ENCODE results near the gene HECTD4. TPM values are rescaled to one million over a fixed set of nuclear protein-coding genes. Genes with fewer than 3 reads are reported as not detected.

HECTD4 gene
- total RNA-seq, 2 donors from 2014 or later = 54.2 to 75.4 TPM

DNA sequence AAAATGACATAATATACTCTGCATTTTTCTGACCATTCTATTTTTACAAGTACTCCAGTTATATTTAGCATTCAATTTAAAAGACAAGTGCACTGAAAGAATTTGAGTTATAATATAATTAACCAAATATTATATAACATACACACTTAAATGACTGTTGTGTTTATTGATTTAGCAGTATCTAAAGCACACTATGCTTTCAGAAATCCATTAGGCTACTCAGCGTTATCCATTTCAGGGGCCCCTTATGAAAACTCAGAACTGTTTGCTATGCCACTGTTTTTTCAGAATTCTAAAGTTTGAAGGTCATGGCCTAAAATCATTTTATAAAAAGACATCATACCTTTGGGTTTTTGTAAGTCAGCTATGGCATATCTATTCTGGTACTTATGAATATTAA lies 57.1 kb downstream of the HECTD4 start:
- Histone ChIP-seq H3K36me3 (no peaks in the 10 kb centered on the region), H3K4me1 (ENCODE audit: control insufficient read depth in 1 of 2, low read depth in 2 of 2) (no peaks in the 10 kb centered on the region), H3K4me3 (no peak overlapping the region), H3K27ac (no peak overlapping the region), H3K9me3 (no peaks in the 10 kb centered on the region), H3K27me3 (replicated peaks; ENCODE audit: insufficient read depth) (no peaks in the 10 kb centered on the region)
- ATAC-seq (ENCODE audit: insufficient number of reproducible peaks, low FRiP score, low read depth) (no peak), DNase-seq (ENCODE audit: low spot score) (no peak)
- TF ChIP-seq, protein P1, sequence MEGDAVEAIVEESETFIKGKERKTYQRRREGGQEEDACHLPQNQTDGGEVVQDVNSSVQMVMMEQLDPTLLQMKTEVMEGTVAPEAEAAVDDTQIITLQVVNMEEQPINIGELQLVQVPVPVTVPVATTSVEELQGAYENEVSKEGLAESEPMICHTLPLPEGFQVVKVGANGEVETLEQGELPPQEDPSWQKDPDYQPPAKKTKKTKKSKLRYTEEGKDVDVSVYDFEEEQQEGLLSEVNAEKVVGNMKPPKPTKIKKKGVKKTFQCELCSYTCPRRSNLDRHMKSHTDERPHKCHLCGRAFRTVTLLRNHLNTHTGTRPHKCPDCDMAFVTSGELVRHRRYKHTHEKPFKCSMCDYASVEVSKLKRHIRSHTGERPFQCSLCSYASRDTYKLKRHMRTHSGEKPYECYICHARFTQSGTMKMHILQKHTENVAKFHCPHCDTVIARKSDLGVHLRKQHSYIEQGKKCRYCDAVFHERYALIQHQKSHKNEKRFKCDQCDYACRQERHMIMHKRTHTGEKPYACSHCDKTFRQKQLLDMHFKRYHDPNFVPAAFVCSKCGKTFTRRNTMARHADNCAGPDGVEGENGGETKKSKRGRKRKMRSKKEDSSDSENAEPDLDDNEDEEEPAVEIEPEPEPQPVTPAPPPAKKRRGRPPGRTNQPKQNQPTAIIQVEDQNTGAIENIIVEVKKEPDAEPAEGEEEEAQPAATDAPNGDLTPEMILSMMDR (IDR thresholded peaks at IDR 0.05) = no peak

DNA sequence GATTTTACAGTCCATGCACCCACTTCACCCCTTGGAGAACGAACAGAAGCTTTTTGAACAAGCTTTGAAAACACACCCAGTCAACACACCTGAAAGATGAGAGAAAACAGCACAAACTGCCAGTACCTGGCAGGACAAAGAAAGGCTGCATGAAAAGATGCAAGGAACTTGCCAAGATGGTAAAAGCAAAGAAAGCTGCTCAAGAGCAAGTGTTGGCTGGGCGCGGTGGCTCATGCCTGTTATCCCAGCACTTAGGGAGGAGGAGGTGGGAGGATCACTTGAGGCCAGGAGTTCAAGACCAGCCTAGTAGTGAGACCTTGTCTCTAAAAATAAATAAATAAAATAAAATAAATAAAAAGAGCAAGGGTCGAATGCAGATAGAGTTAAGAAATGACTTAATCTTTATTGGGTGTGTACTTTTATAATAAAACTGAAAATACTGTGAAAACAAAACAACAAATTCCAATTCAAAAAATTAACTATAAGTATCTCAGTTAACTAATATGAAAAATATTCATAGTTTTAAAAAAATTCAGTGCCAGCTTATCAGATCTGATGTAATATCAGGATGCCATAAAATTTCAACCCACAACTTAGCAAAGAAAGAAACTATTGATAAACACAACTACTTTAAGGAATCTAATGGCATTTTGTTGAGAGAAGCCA lies 59.2 kb downstream of the HECTD4 start:
- H3K36me3 ChIP-seq = no peaks in the 10 kb centered on the region
- ATAC-seq (ENCODE audit: insufficient number of reproducible peaks, low FRiP score, low read depth) (no peak), DNase-seq (ENCODE audit: low spot score) (no peak)
- H3K27me3 ChIP-seq (replicated peaks; ENCODE audit: insufficient read depth) = no peaks in the 10 kb centered on the region
- H3K4me1 ChIP-seq (ENCODE audit: control insufficient read depth in 1 of 2, low read depth in 2 of 2) = no peaks in the 10 kb centered on the region
- TF ChIP-seq, protein P1 (IDR thresholded peaks at IDR 0.05) = no peak
- H3K27ac ChIP-seq = no peak overlapping the region
- H3K4me3 ChIP-seq = no peak overlapping the region
- H3K9me3 ChIP-seq = no peaks in the 10 kb centered on the region

DNA sequence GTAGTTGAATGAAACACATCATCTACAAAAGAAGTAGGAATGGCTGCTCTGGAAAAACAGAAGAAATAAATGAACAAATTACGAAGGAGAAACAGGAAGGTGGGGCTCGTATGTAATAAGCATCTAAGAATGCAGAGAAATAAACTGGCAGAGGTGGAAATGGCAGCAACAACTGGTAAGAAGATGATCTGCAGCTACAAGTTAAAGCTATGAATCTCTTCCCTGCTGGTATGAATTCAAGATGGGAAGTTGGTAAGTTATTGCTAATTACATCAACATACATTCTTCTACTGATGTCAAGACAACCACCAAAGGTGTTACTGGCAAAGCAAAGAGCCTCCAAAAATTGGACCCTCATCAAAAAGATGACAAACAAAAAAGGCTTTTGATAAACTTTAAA lies 59.8 kb downstream of the HECTD4 start:
- Histone ChIP-seq H3K27me3 (replicated peaks; ENCODE audit: insufficient read depth) (no peaks in the 10 kb centered on the region), H3K9me3 (no peaks in the 10 kb centered on the region), H3K4me1 (ENCODE audit: control insufficient read depth in 1 of 2, low read depth in 2 of 2) (no peaks in the 10 kb centered on the region), H3K27ac (no peak overlapping the region), H3K36me3 (no peaks in the 10 kb centered on the region), H3K4me3 (no peak overlapping the region)
- ATAC-seq (ENCODE audit: insufficient number of reproducible peaks, low FRiP score, low read depth) = no peak
- TF ChIP-seq, protein P1 (IDR thresholded peaks at IDR 0.05) = no peak
- no peak for DNase-seq (ENCODE audit: low spot score)

DNA sequence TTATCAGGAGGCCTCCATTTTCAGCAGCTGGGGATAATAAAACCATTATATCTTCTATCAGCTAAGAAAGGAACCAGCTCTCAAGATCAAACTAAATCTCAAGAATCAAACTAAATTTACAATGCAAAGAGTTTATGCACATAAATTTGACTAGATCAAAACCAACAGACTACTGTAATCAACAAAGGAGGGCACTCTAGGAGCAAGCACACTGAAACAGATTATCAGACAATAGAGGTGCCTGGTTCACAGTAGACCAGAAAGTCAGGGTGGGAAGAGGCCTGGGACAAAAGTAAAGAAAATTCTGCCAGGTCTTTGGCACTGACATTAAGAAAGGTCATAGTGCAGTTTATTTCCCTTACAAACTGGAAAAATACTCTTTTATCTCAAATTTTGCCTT lies 61.0 kb downstream of the HECTD4 start:
- TF ChIP-seq, protein P1 (IDR thresholded peaks at IDR 0.05) = no peak
- DNase-seq (ENCODE audit: low spot score) = no peak
- no peak for ATAC-seq (ENCODE audit: insufficient number of reproducible peaks, low FRiP score, low read depth)
- no peaks in the 10 kb centered on the region for H3K9me3 ChIP-seq
- no peak overlapping the region for H3K27ac ChIP-seq
- H3K27me3 ChIP-seq (replicated peaks; ENCODE audit: insufficient read depth) = no peaks in the 10 kb centered on the region
- H3K4me1 ChIP-seq (ENCODE audit: control insufficient read depth in 1 of 2, low read depth in 2 of 2) = peaks cover 0 to 9% of the 10 kb centered on the region in 2 donors
- H3K4me3 ChIP-seq = no peak overlapping the region
- H3K36me3 ChIP-seq = no peaks in the 10 kb centered on the region

DNA sequence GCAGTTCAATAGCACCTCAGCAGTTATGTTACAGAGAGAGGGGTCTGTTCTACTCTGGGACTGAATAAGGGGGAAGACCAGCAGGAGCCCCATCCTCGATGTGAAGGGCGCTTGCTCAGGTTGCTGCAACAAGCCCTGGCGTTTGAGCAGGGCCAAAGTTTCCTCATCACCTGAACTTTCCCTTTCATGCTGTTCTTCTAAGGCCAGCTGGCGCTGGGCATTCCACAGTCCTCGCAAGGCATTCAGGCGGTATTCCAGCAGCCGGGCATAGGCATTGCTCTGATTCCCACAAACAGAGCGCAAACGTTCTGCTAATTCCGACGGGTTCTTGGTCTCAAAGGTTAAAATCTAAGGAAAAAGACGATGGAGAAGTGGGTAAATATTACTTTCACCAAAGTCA lies 62.8 kb downstream of the HECTD4 start:
- Histone ChIP-seq H3K27me3 (replicated peaks; ENCODE audit: insufficient read depth) (no peaks in the 10 kb centered on the region), H3K27ac (no peak overlapping the region), H3K4me3 (no peak overlapping the region), H3K4me1 (ENCODE audit: control insufficient read depth in 1 of 2, low read depth in 2 of 2) (peaks cover 0 to 9% of the 10 kb centered on the region in 2 donors), H3K9me3 (no peaks in the 10 kb centered on the region), H3K36me3 (no peaks in the 10 kb centered on the region)
- TF ChIP-seq, protein P1 (IDR thresholded peaks at IDR 0.05) = no peak
- DNase-seq (ENCODE audit: low spot score) (no peak), ATAC-seq (ENCODE audit: insufficient number of reproducible peaks, low FRiP score, low read depth) (no peak)
